ENCODE results near the gene GID8.

DNA sequence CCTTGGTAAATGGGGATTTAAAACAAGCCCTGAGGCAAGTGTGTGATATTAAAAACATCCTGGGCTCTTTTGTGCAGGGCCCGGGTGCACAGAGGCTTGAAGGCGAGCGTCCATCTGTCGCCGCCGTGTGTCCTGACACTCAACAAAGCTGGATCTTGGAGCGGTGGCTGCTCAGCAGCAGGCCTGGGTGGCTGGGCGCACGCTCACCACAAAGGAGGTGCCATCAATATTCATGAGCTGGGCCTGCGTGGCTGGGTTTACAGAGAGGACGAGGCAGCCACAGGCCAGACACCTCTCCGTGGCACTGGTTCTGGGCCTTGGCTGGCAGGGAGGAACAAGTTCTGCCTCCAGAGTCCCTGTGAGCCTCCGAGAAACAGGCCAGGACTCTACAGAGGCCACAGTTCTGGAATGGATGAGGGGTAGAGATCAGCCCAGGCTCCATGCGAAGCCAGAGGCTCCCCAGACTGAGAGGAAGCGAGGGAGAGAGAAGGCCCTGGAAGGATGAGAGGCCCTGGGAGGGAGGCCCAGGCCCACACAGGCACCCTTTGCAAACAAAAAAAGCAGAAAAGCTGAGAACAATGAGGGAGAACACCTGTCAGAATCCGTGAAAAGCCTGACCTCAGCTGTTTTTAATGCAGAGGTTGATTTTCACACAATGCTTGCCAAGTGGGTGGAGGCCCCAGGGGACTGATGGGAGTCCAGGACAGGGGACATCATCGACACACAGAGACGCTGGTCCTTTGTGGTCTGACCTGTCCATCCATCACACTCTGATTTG, 46.9 kb downstream of the GID8 start:
- TF ChIP-seq, protein P1, sequence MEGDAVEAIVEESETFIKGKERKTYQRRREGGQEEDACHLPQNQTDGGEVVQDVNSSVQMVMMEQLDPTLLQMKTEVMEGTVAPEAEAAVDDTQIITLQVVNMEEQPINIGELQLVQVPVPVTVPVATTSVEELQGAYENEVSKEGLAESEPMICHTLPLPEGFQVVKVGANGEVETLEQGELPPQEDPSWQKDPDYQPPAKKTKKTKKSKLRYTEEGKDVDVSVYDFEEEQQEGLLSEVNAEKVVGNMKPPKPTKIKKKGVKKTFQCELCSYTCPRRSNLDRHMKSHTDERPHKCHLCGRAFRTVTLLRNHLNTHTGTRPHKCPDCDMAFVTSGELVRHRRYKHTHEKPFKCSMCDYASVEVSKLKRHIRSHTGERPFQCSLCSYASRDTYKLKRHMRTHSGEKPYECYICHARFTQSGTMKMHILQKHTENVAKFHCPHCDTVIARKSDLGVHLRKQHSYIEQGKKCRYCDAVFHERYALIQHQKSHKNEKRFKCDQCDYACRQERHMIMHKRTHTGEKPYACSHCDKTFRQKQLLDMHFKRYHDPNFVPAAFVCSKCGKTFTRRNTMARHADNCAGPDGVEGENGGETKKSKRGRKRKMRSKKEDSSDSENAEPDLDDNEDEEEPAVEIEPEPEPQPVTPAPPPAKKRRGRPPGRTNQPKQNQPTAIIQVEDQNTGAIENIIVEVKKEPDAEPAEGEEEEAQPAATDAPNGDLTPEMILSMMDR (IDR thresholded peaks at IDR 0.05), result no peak
- TF ChIP-seq POLR2A (IDR thresholded peaks at IDR 0.05), result no peak
